Activated T-cell treated with anti-CD3 and anti-CD28 coated beads for 1 hour (primary cell): ENCODE measurements around the gene ATXN1.

Experiments
- DNase-seq: peaks from one replicate; pipeline ENCODE4 v3.0.0-alpha.2; 2020; ENCODE audit warnings: low read depth

The ATXN1 gene

GRCh38 chr6:16761471-16762267, 409 bp upstream of the ATXN1 start:
- peak; percentile 71 for DNase-seq

GRCh38 chr6:16759646-16760515, 1.4 kb downstream of the ATXN1 start:
- peak; percentile 63 for DNase-seq

GRCh38 chr6:16759181-16759645, 2.0 kb downstream of the ATXN1 start:
- no peak for DNase-seq

GRCh38 chr6:16758163-16758975, 2.9 kb downstream of the ATXN1 start:
- DNase-seq, result no peak

GRCh38 chr6:16757332-16757731, 3.9 kb downstream of the ATXN1 start:
- DNase-seq, result no peak

GRCh38 chr6:16756660-16757255, 4.5 kb downstream of the ATXN1 start:
- no peak for DNase-seq

- no peak for DNase-seq
Measured at GRCh38 chr6:16755544-16755943, 5.7 kb downstream of the ATXN1 start.

- no peak for DNase-seq
Measured at GRCh38 chr6:16754876-16755275, 6.4 kb downstream of the ATXN1 start.

- DNase-seq, result no peak
Measured at GRCh38 chr6:16754274-16754673, 7.0 kb downstream of the ATXN1 start.

- DNase-seq, result no peak
Measured at GRCh38 chr6:16753341-16753740, 7.9 kb downstream of the ATXN1 start.

GRCh38 chr6:16752206-16752866, 8.9 kb downstream of the ATXN1 start:
- no peak for DNase-seq

- no peak for DNase-seq
Measured at GRCh38 chr6:16751251-16751946, 9.9 kb downstream of the ATXN1 start.

- no peak for DNase-seq
Measured at GRCh38 chr6:16750566-16750965, 10.7 kb downstream of the ATXN1 start.

GRCh38 chr6:16749516-16750485, 11.5 kb downstream of the ATXN1 start:
- DNase-seq, result no peak

- DNase-seq, result no peak
Measured at GRCh38 chr6:16748025-16748319, 13.3 kb downstream of the ATXN1 start.

GRCh38 chr6:16747232-16748024, 13.8 kb downstream of the ATXN1 start:
- no peak for DNase-seq

- DNase-seq, result no peak
Measured at GRCh38 chr6:16746812-16747211, 14.4 kb downstream of the ATXN1 start.

GRCh38 chr6:16746401-16746800, 14.9 kb downstream of the ATXN1 start:
- DNase-seq, result no peak
